Left ventricle myocardium inferior (tissue), 1 donor: Measurements from ENCODE around the gene DPP6. TPM values are rescaled to one million over a fixed set of nuclear protein-coding genes. Genes with fewer than 3 reads are reported as not detected.

Source experiments
- DNase-seq: peaks from one replicate; pipeline ENCODE4 v3.0.0-alpha.2; 2020
- H3K27ac ChIP-seq: fragments of 200-600 bp; replicated peaks from 2 replicates; pipeline ENCODE4 v1.8.0; 2021
- H3K27me3 ChIP-seq: fragments of 200-600 bp; 2 replicates; pipeline ENCODE4 v1.8.0; 2021; ENCODE audit warnings: low read depth
- H3K36me3 ChIP-seq: fragments of 200-600 bp; 2 replicates; pipeline ENCODE4 v1.8.0; 2021
- H3K4me1 ChIP-seq: fragments of 200-600 bp; 2 replicates; pipeline ENCODE4 v1.8.0; 2021
- H3K4me3 ChIP-seq: fragments of 200-600 bp; 2 replicates; pipeline ENCODE4 v1.8.0; 2021; ENCODE audit warnings: mild to moderate bottlenecking, moderate library complexity
- H3K9me3 ChIP-seq: fragments of 200-600 bp; replicated peaks from 2 replicates; pipeline ENCODE4 v1.8.0; 2021
- intact Hi-C: fragments of 100-400 bp; cut with micrococcal nuclease; formaldehyde crosslinking; loops from one replicate; pipeline ENCODE4 v1.11.0; 2022
- total RNA-seq: library from RNA; stranded (reverse); fragmentation: NEBNext Ultra II Directional; extraction: Animal tissue kit (Norgen Biotek cat#: 25700); gene quantifications from one replicate; pipeline ENCODE4 v1.2.1, GENCODE V29; 2021
- TF ChIP-seq, protein P1 (sequence below): fragments of 200-600 bp; IDR thresholded peaks from 2 replicates; pipeline ENCODE4 v1.8.0; 2021; ENCODE audit warnings: antibody characterized with exemption, mild to moderate bottlenecking, borderline replicate concordance
- donor health status: DM: no; HTN: yes; CAD: no; lungs with severe emphysema.

DPP6 gene
- total RNA-seq, 1 donor from 2014 or later = 0.25 TPM

DNA sequence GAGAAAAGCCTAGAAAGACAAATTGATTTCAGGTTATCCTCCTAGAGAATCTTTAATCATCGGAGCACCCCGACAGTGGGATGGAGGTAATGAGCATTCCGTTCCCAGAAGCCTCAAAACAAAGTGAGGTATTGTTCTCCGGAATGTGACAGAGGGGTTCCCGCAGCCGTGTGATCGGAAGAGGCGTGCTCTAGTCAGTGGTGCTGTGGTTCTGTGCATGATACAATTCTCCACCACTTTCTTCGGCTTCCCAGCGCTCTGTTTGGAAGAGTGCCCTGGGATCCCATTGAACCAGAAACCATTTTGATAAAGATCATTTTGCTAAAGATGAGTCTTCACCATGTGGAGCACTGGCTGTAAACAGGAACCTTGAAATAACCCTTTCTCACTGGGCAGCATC is 516.1 kb downstream of the DPP6 start:
- DNase-seq = no peak
- TF ChIP-seq, protein P1, sequence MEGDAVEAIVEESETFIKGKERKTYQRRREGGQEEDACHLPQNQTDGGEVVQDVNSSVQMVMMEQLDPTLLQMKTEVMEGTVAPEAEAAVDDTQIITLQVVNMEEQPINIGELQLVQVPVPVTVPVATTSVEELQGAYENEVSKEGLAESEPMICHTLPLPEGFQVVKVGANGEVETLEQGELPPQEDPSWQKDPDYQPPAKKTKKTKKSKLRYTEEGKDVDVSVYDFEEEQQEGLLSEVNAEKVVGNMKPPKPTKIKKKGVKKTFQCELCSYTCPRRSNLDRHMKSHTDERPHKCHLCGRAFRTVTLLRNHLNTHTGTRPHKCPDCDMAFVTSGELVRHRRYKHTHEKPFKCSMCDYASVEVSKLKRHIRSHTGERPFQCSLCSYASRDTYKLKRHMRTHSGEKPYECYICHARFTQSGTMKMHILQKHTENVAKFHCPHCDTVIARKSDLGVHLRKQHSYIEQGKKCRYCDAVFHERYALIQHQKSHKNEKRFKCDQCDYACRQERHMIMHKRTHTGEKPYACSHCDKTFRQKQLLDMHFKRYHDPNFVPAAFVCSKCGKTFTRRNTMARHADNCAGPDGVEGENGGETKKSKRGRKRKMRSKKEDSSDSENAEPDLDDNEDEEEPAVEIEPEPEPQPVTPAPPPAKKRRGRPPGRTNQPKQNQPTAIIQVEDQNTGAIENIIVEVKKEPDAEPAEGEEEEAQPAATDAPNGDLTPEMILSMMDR = no peak
- no peaks in the 10 kb centered on the region for H3K4me1 ChIP-seq
- H3K27ac ChIP-seq = no peak overlapping the region
- H3K27me3 ChIP-seq = peaks cover 2% of the 10 kb centered on the region
- intact Hi-C loops = no loop called here
- no peak overlapping the region for H3K4me3 ChIP-seq
- H3K36me3 ChIP-seq = no peaks in the 10 kb centered on the region
- H3K9me3 ChIP-seq = peaks cover 9% of the 10 kb centered on the region

DNA sequence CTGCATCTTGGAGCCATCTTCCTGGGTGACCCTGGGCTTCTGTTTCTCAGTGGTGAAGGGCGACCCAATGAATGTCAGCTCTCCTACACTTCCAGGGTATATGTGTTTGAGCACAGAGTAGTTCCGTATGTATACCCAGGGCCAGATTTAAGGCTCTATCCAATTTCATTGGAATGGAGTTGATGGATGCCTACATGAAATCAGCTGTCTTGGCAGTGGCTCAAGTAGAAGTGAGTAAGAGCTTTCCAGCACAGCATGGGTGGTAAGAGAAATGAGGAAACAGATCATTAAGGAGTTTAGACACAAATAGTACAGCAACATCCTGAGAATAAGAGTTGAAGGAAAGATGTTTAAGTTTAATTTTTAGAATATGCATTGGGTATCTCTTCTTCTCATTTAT is 517.7 kb downstream of the DPP6 start:
- Histone ChIP-seq H3K4me1 (no peaks in the 10 kb centered on the region), H3K36me3 (no peaks in the 10 kb centered on the region), H3K9me3 (peaks cover 9% of the 10 kb centered on the region), H3K27ac (no peak overlapping the region), H3K27me3 (peaks cover 4% of the 10 kb centered on the region), H3K4me3 (no peak overlapping the region)
- TF ChIP-seq, protein P1 = no peak
- no peak for DNase-seq
- intact Hi-C loops = no loop called here

DNA sequence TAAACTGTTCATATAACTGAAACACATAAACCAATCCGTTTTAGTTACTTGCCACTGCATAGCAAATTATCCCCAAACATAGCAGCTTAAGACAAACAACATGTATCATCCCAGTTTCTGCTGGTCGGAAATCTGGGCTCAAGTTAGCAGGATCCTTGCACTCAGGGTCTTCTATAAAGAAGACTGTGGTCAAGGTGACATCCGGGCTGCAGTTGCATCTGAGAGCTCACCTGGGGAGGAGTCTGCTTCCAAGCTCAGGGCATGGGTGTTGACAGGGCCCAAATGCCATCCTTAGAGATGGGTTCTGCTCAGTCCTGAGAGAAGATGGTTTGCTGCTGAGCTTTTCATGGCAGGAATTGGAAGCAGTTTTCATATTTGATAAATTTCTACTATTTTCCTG is 519.6 kb downstream of the DPP6 start:
- Histone ChIP-seq H3K27ac (no peak overlapping the region), H3K27me3 (peaks cover 4% of the 10 kb centered on the region), H3K4me1 (no peaks in the 10 kb centered on the region), H3K36me3 (no peaks in the 10 kb centered on the region), H3K9me3 (peaks cover 9% of the 10 kb centered on the region), H3K4me3 (no peak overlapping the region)
- TF ChIP-seq, protein P1 = no peak
- intact Hi-C loops = no loop called here
- no peak for DNase-seq

DNA sequence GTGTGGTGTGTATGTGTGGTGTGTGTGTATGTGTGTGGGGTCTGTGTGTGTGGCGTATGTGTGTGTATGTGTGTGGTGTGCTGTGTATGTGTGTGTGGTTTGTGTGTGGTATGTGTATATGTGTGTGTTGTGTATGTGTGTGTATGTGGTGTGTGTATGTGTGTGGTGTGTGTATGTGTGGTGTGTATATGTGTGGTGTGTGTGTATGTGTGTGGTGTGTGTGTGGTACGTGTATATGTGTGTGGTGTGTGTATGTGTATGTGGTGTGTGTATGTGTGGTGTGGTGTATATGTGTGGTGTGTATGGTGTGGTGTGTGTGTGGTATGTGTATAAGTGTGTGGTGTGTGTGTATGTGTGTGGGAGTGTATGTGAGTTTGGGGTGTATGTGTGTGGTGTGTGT is 522.0 kb downstream of the DPP6 start:
- Histone ChIP-seq H3K27me3 (peaks cover 4% of the 10 kb centered on the region), H3K4me3 (no peak overlapping the region), H3K9me3 (peaks cover 9% of the 10 kb centered on the region), H3K27ac (no peak overlapping the region), H3K36me3 (no peaks in the 10 kb centered on the region), H3K4me1 (no peaks in the 10 kb centered on the region)
- no peak for DNase-seq
- intact Hi-C loops = no loop called here
- TF ChIP-seq, protein P1 = no peak

DNA sequence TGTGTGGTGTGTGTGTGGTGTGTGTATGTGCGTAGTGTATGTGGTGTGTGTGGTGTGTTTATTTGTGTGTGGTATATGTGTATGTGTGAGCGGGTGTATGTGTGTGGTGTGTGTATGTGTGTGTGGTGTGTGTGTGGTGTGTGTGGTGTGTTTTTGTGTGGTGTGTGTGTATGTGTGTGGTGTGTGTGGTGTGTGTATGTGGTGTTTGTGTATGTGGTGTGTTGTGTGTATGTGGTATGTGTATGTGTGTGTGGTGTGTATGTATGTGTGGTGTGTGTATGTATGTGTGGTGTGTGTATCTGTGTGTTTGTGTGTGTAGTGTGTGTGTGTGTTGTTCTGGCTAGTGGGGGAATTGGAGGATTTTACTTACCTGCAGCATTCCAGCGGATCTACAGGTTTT is 523.3 kb downstream of the DPP6 start:
- intact Hi-C loops = no loop called here
- no peak for DNase-seq
- no peaks in the 10 kb centered on the region for H3K36me3 ChIP-seq
- peaks cover 7% of the 10 kb centered on the region for H3K27me3 ChIP-seq
- H3K27ac ChIP-seq = no peak overlapping the region
- TF ChIP-seq, protein P1 = no peak
- peaks cover 9% of the 10 kb centered on the region for H3K9me3 ChIP-seq
- H3K4me3 ChIP-seq = no peak overlapping the region
- H3K4me1 ChIP-seq = no peaks in the 10 kb centered on the region

DNA sequence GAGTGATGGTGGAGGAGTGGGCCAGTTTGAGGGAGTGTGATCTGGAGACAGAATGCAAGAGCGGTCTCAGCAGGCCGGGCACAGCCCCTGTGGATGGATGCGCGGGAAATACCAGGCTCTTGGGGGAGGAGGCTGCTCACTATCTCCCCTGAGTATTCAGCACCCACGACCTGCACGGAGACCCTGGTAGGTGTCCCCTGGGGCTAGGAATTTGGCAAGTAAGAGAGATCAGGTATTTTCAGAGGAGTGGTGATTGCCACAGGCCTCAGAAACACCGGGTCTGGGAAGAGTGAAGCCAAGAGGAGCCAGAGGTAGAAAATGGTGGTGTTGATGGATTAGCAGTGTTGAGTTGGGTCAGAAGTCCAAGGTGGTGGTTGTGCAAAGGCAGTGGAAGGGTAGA is 524.4 kb downstream of the DPP6 start:
- peaks cover 11% of the 10 kb centered on the region for H3K27me3 ChIP-seq
- H3K27ac ChIP-seq = no peak overlapping the region
- no peak overlapping the region for H3K4me3 ChIP-seq
- H3K4me1 ChIP-seq = no peaks in the 10 kb centered on the region
- TF ChIP-seq, protein P1 = no peak
- peaks cover 6% of the 10 kb centered on the region for H3K9me3 ChIP-seq
- no peak for DNase-seq
- H3K36me3 ChIP-seq = no peaks in the 10 kb centered on the region
- intact Hi-C loops = no loop called here
